BE2C (cell line): ENCODE data around the gene CYTH4.

Source experiments
- DNase-seq: peaks from one replicate; pipeline ENCODE4 v3.0.0-alpha.2; 2020
- H3K27me3 ChIP-seq: fragments of 250-450 bp; sonication (Bioruptor Pico); 2 replicates; pipeline ENCODE4 v1.5.1; 2020; ENCODE audit warnings: mild to moderate bottlenecking
- H3K36me3 ChIP-seq: fragments of 250-450 bp; sonication (Bioruptor Pico); 2 replicates; pipeline ENCODE4 v1.5.1; 2020; ENCODE audit warnings: mild to moderate bottlenecking
- H3K4me1 ChIP-seq: fragments of 250-450 bp; sonication (Bioruptor Pico); 2 replicates; pipeline ENCODE4 v1.5.1; 2020
- H3K4me3 ChIP-seq: 2 replicates; pipeline ENCODE4 v1.5.1; 2011; ENCODE audit warnings: low read depth, low read length
- H3K9me3 ChIP-seq: fragments of 250-450 bp; sonication (Bioruptor Pico); 2 replicates; pipeline ENCODE4 v1.5.1; 2020
- CTCF ChIP-seq: IDR thresholded peaks from 2 replicates; pipeline ENCODE4 v1.5.1; 2012; ENCODE audit warnings: mild to moderate bottlenecking, low read depth, low read length

The CYTH4 gene

DNA sequence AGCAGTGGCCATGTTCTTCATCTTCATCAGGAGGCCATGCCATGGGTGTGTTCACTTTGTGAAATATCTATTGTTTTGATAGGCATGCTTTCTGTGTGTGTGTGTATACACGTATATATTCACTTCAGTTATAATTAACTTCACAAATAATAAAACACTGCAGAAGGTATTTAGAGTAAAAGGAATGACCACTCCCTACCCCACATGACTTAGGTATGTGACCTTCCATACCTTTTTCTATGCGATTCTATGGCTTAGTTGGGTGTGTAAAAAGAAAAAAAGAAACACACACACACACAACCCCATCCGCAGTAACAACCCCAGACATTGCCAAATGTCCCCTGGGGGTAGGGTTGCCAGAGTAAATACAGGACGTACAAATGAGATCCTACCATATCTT, 72.0 kb downstream of the CYTH4 start:
- Histone ChIP-seq H3K4me1 (no peaks in the 10 kb centered on the region), H3K4me3 (no peak overlapping the region), H3K36me3 (no peaks in the 10 kb centered on the region), H3K9me3 (no peaks in the 10 kb centered on the region), H3K27me3 (no peaks in the 10 kb centered on the region)
- no peak for TF ChIP-seq CTCF
- no peak for DNase-seq

- DNase-seq, result no peak
- Histone ChIP-seq H3K4me3 (no peak overlapping the region), H3K27me3 (no peaks in the 10 kb centered on the region), H3K36me3 (no peaks in the 10 kb centered on the region), H3K9me3 (no peaks in the 10 kb centered on the region), H3K4me1 (no peaks in the 10 kb centered on the region)
- TF ChIP-seq CTCF, result no peak
Observed at GRCh38 chr22:37354670-37355069, 72.4 kb downstream of the CYTH4 start.

DNA sequence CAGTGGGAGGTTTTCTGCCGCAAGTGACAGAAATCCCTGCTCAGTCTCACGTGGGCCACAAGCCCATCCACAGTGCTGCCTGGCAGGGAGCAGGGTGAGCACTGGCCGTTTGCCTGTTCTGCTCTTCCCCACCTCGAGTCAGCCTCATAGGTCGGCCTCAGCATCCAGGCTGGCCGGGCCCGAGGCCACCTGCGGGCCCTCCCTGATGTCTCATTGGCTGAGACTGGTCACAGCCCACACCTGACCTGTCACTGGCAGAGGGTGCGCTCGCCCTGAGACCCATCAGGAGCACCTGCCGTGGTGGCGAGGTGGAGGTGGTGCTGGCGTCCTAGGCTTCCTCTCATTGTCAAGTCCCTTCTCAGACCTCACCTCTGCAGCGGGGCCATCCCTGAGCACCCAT, 72.9 kb downstream of the CYTH4 start:
- no peak for TF ChIP-seq CTCF
- Histone ChIP-seq H3K36me3 (no peaks in the 10 kb centered on the region), H3K9me3 (no peaks in the 10 kb centered on the region), H3K4me3 (no peak overlapping the region), H3K27me3 (no peaks in the 10 kb centered on the region), H3K4me1 (no peaks in the 10 kb centered on the region)
- DNase-seq, result no peak

GRCh38 chr22:37356922-37357321, 74.6 kb downstream of the CYTH4 start:
- no peak overlapping the region for H3K4me3 ChIP-seq
- TF ChIP-seq CTCF, result no peak
- no peaks in the 10 kb centered on the region for H3K27me3 ChIP-seq
- no peaks in the 10 kb centered on the region for H3K4me1 ChIP-seq
- no peak for DNase-seq
- H3K36me3 ChIP-seq, result no peaks in the 10 kb centered on the region
- H3K9me3 ChIP-seq, result no peaks in the 10 kb centered on the region

GRCh38 chr22:37357446-37358075, 75.3 kb downstream of the CYTH4 start:
- no peaks in the 10 kb centered on the region for H3K9me3 ChIP-seq
- H3K36me3 ChIP-seq, result no peaks in the 10 kb centered on the region
- TF ChIP-seq CTCF, result no peak
- H3K4me1 ChIP-seq, result no peaks in the 10 kb centered on the region
- DNase-seq, result no peak
- H3K4me3 ChIP-seq, result no peak overlapping the region
- H3K27me3 ChIP-seq, result no peaks in the 10 kb centered on the region

DNA sequence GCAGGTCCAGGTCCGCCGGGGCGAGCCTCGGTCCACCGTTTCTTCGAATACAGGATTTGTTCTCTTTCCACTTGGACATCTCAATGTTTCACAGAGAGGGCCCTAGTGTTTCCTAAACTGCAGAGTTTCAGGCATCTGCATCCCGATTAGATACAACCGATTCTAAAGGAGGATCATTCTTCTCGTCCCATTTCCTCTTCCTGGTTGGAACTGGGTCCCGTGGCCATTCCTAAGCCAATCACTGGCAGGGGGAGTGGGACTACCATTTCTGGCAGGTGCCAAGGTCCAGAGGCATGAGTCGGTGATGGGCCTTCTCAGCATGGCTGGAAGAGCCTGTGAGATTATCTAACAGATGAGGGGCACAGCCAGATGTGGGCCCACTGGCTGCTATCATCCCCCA, 76.1 kb downstream of the CYTH4 start:
- Histone ChIP-seq H3K4me3 (no peak overlapping the region), H3K36me3 (no peaks in the 10 kb centered on the region), H3K27me3 (no peaks in the 10 kb centered on the region), H3K9me3 (no peaks in the 10 kb centered on the region), H3K4me1 (no peaks in the 10 kb centered on the region)
- DNase-seq, result no peak
- no peak for TF ChIP-seq CTCF
